Neural cell (in vitro differentiated cells): ENCODE measurements around the gene SLC2A1.

Source experiments
- EP300 ChIP-seq: fragments of 450-650 bp; conservative IDR thresholded peaks from 2 replicates; pipeline ENCODE4 v1.6.1; 2014; ENCODE audit warnings: antibody characterized with exemption, mild to moderate bottlenecking, moderate library complexity; ENCODE audit not compliant: poor library complexity, severe bottlenecking
- EZH2 ChIP-seq: fragments of 200-600, 300-800 bp; shearing (Covaris generic), sonication (generic); IDR thresholded peaks from 2 replicates; pipeline ENCODE4 v1.6.1; 2014; ENCODE audit warnings: antibody characterized with exemption, low read length, borderline replicate concordance, mild to moderate bottlenecking; ENCODE audit not compliant: insufficient read depth, poor library complexity, severe bottlenecking
- MXI1 ChIP-seq: fragments of 450-650 bp; conservative IDR thresholded peaks from 2 replicates; pipeline ENCODE4 v1.6.1; 2014; ENCODE audit warnings: antibody characterized with exemption, mild to moderate bottlenecking; ENCODE audit not compliant: poor library complexity, severe bottlenecking
- POLR2AphosphoS5 ChIP-seq: IDR thresholded peaks from 2 replicates; pipeline ENCODE4 v1.6.1; 2012
- TAF1 ChIP-seq: IDR thresholded peaks from 2 replicates; pipeline ENCODE4 v1.6.1; 2012; ENCODE audit warnings: low read depth
- TF ChIP-seq, protein P1 (sequence below): fragments of 450-650 bp; IDR thresholded peaks from 2 replicates; pipeline ENCODE4 v1.5.1; 2014; ENCODE audit warnings: antibody characterized with exemption, mild to moderate bottlenecking, moderate library complexity; ENCODE audit not compliant: poor library complexity, severe bottlenecking

GRCh38 chr1:42938645-42939615 lies 19.7 kb downstream of the SLC2A1 start:
- TF ChIP-seq, protein P1, sequence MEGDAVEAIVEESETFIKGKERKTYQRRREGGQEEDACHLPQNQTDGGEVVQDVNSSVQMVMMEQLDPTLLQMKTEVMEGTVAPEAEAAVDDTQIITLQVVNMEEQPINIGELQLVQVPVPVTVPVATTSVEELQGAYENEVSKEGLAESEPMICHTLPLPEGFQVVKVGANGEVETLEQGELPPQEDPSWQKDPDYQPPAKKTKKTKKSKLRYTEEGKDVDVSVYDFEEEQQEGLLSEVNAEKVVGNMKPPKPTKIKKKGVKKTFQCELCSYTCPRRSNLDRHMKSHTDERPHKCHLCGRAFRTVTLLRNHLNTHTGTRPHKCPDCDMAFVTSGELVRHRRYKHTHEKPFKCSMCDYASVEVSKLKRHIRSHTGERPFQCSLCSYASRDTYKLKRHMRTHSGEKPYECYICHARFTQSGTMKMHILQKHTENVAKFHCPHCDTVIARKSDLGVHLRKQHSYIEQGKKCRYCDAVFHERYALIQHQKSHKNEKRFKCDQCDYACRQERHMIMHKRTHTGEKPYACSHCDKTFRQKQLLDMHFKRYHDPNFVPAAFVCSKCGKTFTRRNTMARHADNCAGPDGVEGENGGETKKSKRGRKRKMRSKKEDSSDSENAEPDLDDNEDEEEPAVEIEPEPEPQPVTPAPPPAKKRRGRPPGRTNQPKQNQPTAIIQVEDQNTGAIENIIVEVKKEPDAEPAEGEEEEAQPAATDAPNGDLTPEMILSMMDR, result no peak
- TF ChIP-seq MXI1, result no peak
- no peak for TF ChIP-seq EZH2
- TF ChIP-seq EP300, result no peak
- TF ChIP-seq TAF1, result no peak
- TF ChIP-seq POLR2AphosphoS5, result no peak
